ENCODE measurements around the gene CLCN2. TPM values are rescaled to one million over a fixed set of nuclear protein-coding genes. Genes with fewer than 3 reads are reported as not detected.
A peak's percentile ranks its signal among the peaks of the same experiment; 100 is the strongest.

CLCN2 gene
- total RNA-seq, 1 donor from 2014 or later, result 4.2 TPM

- no peak for TF ChIP-seq CTCF (conservative IDR thresholded peaks at IDR 0.05; ENCODE audit: low read depth, low read length)
- H3K4me3 ChIP-seq (ENCODE audit: low read depth, low read length), result no peak overlapping the region
- no peak for DNase-seq (ENCODE audit: low read depth)
Measured at GRCh38 chr3:184368116-184368515, 6.7 kb upstream of the CLCN2 start.

- DNase-seq (ENCODE audit: low read depth), result no peak
- H3K4me3 ChIP-seq (ENCODE audit: low read depth, low read length), result no peak overlapping the region
- TF ChIP-seq CTCF (conservative IDR thresholded peaks at IDR 0.05; ENCODE audit: low read depth, low read length), result no peak
Measured at GRCh38 chr3:184366619-184367289, 5.3 kb upstream of the CLCN2 start.

GRCh38 chr3:184362668-184363546 is 1.5 kb upstream of the CLCN2 start:
- peak; percentile 47 for TF ChIP-seq CTCF (conservative IDR thresholded peaks at IDR 0.05; ENCODE audit: low read depth, low read length)
- DNase-seq (ENCODE audit: low read depth), result peak; percentile 80
- H3K4me3 ChIP-seq (ENCODE audit: low read depth, low read length), result peak overlapping the region; percentile 89

- peak; percentile 19 for DNase-seq (ENCODE audit: low read depth)
- TF ChIP-seq CTCF (conservative IDR thresholded peaks at IDR 0.05; ENCODE audit: low read depth, low read length), result no peak
- peak overlapping the region; percentile 89 for H3K4me3 ChIP-seq (ENCODE audit: low read depth, low read length)
Measured at GRCh38 chr3:184361932-184362667, 695 bp upstream of the CLCN2 start.

GRCh38 chr3:184360929-184361531 is 375 bp downstream of the CLCN2 start:
- H3K4me3 ChIP-seq (ENCODE audit: low read depth, low read length), result peak overlapping the region; percentile 89
- no peak for DNase-seq (ENCODE audit: low read depth)
- no peak for TF ChIP-seq CTCF (conservative IDR thresholded peaks at IDR 0.05; ENCODE audit: low read depth, low read length)

- no peak for DNase-seq (ENCODE audit: low read depth)
- peak overlapping the region; percentile 89 for H3K4me3 ChIP-seq (ENCODE audit: low read depth, low read length)
- no peak for TF ChIP-seq CTCF (conservative IDR thresholded peaks at IDR 0.05; ENCODE audit: low read depth, low read length)
Measured at GRCh38 chr3:184360070-184360928, 1.1 kb downstream of the CLCN2 start.

Measured in epithelial cell of proximal tubule (primary cell).